Measurements from ENCODE around the gene TRAPPC3.

Gene TRAPPC3

GRCh38 chr1:36112823-36113222 lies 36.5 kb downstream of the TRAPPC3 start:
- TF ChIP-seq JUND (IDR thresholded peaks at IDR 0.05; ENCODE audit: low read depth): no peak
- DNase-seq (ENCODE audit: low read depth in 1 of 2, low spot score in 1 of 2): no peak
- in situ Hi-C loops (cut with HindIII; ENCODE audit: low pct_unique_long_range_greater_than_20kb, low sequenced_read_pairs): no loop called here

- no peak for TF ChIP-seq JUND (IDR thresholded peaks at IDR 0.05; ENCODE audit: low read depth)
- no peak for DNase-seq (ENCODE audit: low read depth in 1 of 2, low spot score in 1 of 2)
- in situ Hi-C loops (cut with HindIII; ENCODE audit: low pct_unique_long_range_greater_than_20kb, low sequenced_read_pairs): no loop called here
Observed at GRCh38 chr1:36111151-36111550, 38.1 kb downstream of the TRAPPC3 start.

GRCh38 chr1:36109041-36109679 lies 40.1 kb downstream of the TRAPPC3 start:
- no peak for TF ChIP-seq JUND (IDR thresholded peaks at IDR 0.05; ENCODE audit: low read depth)
- in situ Hi-C loops (cut with HindIII; ENCODE audit: low pct_unique_long_range_greater_than_20kb, low sequenced_read_pairs): no loop called here
- DNase-seq (ENCODE audit: low read depth in 1 of 2, low spot score in 1 of 2): peak; percentile 47 to 60

GRCh38 chr1:36108314-36108713 lies 41.0 kb downstream of the TRAPPC3 start:
- in situ Hi-C loops (cut with HindIII; ENCODE audit: low pct_unique_long_range_greater_than_20kb, low sequenced_read_pairs): no loop called here
- no peak for DNase-seq (ENCODE audit: low read depth in 1 of 2, low spot score in 1 of 2)
- TF ChIP-seq JUND (IDR thresholded peaks at IDR 0.05; ENCODE audit: low read depth): no peak

- TF ChIP-seq JUND (IDR thresholded peaks at IDR 0.05; ENCODE audit: low read depth): no peak
- no peak for DNase-seq (ENCODE audit: low read depth in 1 of 2, low spot score in 1 of 2)
- in situ Hi-C loops (cut with HindIII; ENCODE audit: low pct_unique_long_range_greater_than_20kb, low sequenced_read_pairs): no loop called here
Observed at GRCh38 chr1:36107394-36107793, 41.9 kb downstream of the TRAPPC3 start.

- in situ Hi-C loops (cut with HindIII; ENCODE audit: low pct_unique_long_range_greater_than_20kb, low sequenced_read_pairs): no loop called here
- no peak for TF ChIP-seq JUND (IDR thresholded peaks at IDR 0.05; ENCODE audit: low read depth)
- no peak for DNase-seq (ENCODE audit: low read depth in 1 of 2, low spot score in 1 of 2)
Observed at GRCh38 chr1:36106269-36106668, 43.0 kb downstream of the TRAPPC3 start.

- TF ChIP-seq JUND (IDR thresholded peaks at IDR 0.05; ENCODE audit: low read depth): no peak
- no peak for DNase-seq (ENCODE audit: low read depth in 1 of 2, low spot score in 1 of 2)
- in situ Hi-C loops (cut with HindIII; ENCODE audit: low pct_unique_long_range_greater_than_20kb, low sequenced_read_pairs): no loop called here
Observed at GRCh38 chr1:36101546-36101945, 47.7 kb downstream of the TRAPPC3 start.

GRCh38 chr1:36100376-36100775 lies 48.9 kb downstream of the TRAPPC3 start:
- no peak for DNase-seq (ENCODE audit: low read depth in 1 of 2, low spot score in 1 of 2)
- in situ Hi-C loops (cut with HindIII; ENCODE audit: low pct_unique_long_range_greater_than_20kb, low sequenced_read_pairs): no loop called here
- TF ChIP-seq JUND (IDR thresholded peaks at IDR 0.05; ENCODE audit: low read depth): no peak

- DNase-seq (ENCODE audit: low read depth in 1 of 2, low spot score in 1 of 2): peak; percentile 63 to 77
- no peak for TF ChIP-seq JUND (IDR thresholded peaks at IDR 0.05; ENCODE audit: low read depth)
- in situ Hi-C loops (cut with HindIII; ENCODE audit: low pct_unique_long_range_greater_than_20kb, low sequenced_read_pairs): no loop called here
Observed at GRCh38 chr1:36099681-36100341, 49.5 kb downstream of the TRAPPC3 start.

GRCh38 chr1:36098650-36099365 lies 50.5 kb downstream of the TRAPPC3 start:
- in situ Hi-C loops (cut with HindIII; ENCODE audit: low pct_unique_long_range_greater_than_20kb, low sequenced_read_pairs): no loop called here
- no peak for TF ChIP-seq JUND (IDR thresholded peaks at IDR 0.05; ENCODE audit: low read depth)
- DNase-seq (ENCODE audit: low read depth in 1 of 2, low spot score in 1 of 2): no peak

- in situ Hi-C loops (cut with HindIII; ENCODE audit: low pct_unique_long_range_greater_than_20kb, low sequenced_read_pairs): no loop called here
Observed at GRCh38 chr1:36097693-36098585, 51.3 kb downstream of the TRAPPC3 start.

More at GRCh38 chr1:36097693-36098585, 51.3 kb downstream of the TRAPPC3 start:
- no peak for TF ChIP-seq JUND (IDR thresholded peaks at IDR 0.05; ENCODE audit: low read depth)
- no peak for DNase-seq (ENCODE audit: low read depth in 1 of 2, low spot score in 1 of 2)

Data from T47D (cell line).